Measurements from ENCODE around the gene HSPA1A.
"Not testable (repeated sequence)": the region's sequence is repeated elsewhere in the genome, so short reads cannot be mapped to it uniquely, and the experiment has no call there.

The HSPA1A gene

DNA sequence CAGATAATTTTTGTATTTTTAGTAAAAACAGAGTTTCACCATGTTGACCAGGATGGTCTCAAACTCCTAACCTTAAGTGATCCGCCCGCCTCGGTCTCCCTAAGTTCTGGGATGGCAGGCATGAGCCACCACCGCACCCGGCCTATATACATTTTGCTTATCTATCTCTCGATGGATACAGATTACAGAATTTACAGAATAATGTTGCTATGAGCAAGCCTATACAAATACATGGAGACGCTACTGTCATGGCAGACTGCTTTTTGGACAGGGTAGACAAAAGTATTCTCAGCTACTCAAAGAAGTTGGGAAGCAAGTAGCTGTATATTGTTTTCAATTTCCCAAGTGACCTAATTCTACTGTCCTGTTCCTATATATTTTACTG is 1.9 kb upstream of the HSPA1A start:
- DNase-seq: no peak

DNA sequence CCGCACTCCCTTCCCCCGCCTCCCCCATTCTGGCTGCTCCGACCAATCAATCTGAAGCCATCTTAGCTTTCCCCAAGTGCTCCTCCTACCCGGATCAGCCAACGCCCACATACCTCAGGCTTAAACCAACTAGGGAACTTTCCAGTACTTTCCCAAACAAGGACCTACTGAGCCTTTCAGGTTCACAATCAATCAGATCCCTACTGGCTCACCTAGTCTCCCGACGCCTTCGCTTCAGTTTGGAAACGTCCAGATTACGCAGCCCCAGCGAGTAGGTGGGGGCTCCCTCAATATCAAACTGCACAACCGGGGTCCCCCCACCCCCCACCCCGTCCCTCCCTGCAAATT is 692 bp upstream of the HSPA1A start:
- DNase-seq: peak; percentile 95 to 98

DNA sequence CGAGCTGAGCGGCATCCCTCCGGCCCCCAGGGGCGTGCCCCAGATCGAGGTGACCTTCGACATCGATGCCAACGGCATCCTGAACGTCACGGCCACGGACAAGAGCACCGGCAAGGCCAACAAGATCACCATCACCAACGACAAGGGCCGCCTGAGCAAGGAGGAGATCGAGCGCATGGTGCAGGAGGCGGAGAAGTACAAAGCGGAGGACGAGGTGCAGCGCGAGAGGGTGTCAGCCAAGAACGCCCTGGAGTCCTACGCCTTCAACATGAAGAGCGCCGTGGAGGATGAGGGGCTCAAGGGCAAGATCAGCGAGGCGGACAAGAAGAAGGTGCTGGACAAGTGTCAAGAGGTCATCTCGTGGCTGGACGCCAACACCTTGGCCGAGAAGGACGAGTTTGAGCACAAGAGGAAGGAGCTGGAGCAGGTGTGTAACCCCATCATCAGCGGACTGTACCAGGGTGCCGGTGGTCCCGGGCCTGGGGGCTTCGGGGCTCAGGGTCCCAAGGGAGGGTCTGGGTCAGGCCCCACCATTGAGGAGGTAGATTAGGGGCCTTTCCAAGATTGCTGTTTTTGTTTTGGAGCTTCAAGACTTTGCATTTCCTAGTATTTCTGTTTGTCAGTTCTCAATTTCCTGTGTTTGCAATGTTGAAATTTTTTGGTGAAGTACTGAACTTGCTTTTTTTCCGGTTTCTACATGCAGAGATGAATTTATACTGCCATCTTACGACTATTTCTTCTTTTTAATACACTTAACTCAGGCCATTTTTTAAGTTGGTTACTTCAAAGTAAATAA is 2.0 kb downstream of the HSPA1A start:
- peak; percentile 47 to 75 for DNase-seq

DNA sequence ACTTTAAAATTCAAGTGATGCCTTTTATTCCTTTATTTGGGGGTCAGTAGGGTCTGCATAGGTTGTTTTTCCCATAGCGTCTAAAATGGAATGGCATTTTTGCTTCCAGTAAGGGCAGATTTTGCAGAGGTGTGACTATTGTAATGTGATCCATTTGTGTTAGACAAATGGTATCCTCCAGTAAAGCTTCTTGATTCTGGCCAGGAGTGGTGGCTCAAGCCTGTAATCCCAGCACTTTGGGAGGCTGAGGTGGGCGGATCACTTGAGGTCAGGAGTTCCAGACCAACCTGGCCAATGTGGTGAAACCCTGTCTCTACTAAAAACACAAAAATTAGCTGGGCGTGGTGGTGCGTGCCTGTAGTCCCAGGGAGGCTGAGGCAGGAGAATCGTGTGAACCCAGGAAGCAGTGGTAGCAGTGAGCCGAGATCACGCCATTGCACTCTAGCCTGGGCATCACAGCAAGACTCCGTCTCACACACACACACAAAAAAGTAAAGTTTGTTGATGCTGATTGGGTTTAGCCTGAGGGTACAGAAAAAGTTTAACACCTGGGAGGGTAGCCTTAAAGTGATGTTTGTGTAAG is 2.7 kb downstream of the HSPA1A start:
- DNase-seq: peak in 1 of 2 donors; percentile 63

DNA sequence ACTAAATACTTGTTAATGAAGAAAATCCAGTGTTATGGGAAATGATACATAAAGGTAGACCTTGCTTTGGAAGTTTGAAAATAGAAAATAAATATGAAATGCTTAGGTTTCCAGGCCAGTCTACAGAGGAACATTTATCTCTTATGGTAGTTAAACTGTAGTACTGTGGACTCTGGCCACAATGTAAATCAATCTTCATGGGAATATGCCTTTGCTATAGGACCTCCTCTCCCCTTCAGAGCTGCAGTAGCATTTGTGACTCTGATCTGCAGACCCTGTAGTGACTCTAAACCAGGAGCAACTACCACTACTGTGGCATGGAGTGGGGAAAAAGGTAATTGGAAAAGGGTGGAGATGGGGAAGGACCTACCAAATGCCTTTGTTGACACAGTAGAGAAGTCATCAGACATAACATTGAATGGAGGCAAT is 4.5 kb downstream of the HSPA1A start:
- no peak for DNase-seq

DNA sequence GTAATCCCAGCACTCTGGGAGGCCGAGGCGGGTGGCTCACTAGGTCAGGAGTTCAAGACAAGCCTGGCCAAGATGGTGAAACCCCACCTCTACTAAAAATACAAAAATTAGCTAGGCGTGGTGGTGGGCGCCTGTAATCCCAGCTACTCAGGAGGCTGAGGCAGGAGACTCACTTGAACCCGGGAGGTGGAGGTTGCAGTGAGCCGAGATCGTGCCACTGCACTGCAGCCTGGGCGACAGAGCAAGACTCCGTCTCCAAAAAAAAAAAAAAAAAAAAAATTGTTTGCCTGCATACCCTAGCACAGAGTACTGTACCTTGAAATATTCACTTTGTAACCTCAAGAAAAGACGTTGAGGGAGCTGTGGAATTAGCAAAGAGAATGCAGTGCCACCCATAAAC is 5.1 kb downstream of the HSPA1A start:
- DNase-seq: not testable (repeated sequence)

DNA sequence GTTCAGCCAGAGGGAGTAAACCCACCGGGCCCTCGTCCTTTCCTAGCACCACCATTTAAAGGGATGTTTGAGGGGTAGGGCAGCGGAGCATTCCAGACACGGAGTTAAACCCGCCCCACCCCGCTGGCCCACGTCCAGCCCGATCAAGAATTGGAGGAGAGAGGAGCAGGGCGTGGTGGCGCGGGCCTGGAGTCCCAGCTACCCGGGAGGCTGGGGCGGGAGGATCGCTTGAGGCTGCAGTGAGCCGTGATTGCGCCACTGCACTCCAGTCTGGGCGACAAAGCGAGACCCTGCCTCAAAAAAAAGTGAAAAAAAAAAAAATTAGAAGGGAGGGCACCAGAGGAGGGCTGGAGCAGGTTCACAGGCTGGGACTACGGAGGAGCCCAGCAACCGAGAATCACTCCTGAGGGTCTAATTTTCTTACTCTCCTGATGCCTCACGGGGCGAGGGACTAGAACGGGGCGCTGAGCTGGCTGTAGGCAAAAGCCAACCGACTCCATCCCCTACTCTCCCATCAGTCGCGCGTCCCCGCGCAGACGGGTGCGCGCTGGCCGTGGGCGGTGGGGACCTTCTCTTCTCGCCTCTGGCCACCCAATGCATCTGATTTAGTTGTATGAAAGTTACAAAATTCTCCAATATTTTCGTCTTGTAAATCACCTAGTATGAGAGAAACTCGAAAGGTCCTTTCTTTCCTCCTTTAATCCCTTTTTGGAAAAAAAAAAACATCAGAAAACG is 6.1 kb downstream of the HSPA1A start:
- peak; percentile 74 to 89 for DNase-seq

DNA sequence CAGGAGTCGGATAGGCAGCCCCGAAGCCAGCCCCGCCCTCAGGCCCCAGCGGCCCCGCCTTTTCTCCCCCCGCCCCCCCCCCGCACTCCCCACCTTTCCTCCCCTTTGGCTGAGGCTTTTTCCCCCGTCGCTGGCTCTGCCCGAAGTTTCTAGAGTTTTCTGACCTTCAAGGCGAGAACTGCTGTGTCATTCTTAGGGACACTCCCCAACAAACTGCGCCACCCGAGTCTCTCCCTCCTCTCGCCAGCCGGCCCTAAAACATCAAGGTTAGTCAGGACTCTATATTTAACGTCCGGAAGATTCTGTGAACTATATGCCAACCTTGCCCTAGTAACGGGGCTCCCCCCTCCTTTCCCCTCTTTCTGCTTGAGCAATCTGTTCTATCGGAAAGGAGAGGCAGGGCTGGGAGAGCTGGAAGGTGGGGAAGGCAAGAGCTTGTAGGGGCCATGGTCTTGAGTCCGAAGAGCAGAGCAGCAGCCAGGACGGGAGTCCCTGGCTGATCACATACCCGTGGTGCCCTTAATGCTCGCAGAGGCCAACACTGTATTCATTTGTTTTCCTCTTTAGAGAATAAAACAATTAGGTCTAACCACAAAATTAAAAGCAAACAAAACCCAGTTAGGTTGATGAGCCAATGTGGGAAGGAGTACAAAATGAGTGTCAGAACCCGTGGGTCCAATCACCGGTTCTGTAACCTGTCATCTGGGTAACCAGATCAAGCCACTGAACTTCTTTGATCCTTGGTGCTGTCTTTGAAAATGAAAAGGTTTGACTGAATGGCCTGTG is 6.9 kb downstream of the HSPA1A start:
- peak; percentile 84 to 89 for DNase-seq

DNA sequence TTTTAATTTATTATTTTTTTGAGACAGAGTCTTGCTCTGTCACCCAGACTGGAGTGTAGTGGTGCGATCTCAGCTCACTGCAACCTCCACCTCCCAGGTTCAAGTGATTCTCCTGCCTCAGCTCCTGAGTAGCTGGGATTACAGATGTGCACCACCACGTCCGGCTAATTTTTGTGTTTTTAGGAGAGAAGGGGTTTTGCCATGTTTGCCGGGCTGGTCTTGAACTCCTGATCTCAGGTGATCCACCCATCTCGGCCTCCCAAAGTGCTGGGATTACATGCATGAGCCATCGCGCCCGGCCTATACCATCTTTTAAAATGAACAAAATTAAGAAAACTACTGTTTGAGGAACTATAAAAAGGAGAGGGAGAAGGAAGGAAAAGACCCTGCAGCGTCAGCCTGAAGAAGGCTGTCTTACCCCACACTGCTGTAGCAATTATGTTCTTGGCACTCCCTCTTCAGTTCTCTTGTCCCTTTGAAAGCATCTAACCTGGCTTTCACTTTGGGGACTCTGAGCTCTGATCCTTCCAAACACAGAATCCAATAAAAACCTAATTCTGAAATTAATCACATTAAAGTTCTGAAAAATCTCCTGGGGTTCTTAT is 8.4 kb downstream of the HSPA1A start:
- not testable (repeated sequence) for DNase-seq

DNA sequence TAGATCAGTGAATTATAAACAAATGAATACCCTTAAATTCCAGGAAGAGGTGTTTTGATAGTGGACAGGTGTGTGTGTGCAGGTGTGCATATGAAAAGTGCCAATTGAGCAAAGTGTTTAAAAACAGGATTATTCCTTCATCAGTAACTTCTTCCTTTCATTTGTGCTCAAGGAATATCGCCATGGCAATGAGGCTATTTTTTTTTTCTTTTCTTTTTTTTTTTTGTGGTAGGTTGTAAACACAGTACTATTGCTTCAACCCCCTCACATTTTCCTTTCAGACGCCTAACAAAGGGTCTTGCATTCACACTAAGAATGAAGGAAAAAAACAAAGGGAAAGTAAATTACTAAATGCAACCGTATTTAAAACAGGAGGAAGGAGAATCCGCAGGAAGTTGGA is 10.2 kb downstream of the HSPA1A start:
- no peak for DNase-seq

DNA sequence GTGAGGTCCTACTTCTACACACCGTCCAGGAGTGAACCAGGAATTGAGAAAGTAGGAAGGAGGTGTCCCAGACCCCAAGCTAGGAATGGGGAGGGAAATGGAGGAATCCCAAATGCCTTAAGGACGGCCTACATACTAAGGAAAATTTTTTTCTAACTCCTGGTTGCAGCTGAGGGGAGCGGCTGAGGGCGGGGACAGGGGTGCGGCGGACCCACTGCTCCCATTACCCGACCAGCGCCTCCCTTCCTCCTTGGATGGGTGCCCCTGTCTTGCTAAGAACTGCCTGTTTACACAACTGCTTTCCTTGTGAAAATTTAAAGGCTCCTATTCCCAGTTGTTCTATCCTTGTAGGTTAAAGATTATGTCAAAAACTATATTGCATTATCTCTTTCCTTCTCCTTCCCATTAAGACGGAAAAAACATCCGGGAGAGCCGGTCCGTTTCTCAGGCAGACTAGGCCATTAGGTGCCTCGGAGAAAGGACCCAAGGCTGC is 11.5 kb downstream of the HSPA1A start:
- DNase-seq: peak; percentile 79 to 92

DNA sequence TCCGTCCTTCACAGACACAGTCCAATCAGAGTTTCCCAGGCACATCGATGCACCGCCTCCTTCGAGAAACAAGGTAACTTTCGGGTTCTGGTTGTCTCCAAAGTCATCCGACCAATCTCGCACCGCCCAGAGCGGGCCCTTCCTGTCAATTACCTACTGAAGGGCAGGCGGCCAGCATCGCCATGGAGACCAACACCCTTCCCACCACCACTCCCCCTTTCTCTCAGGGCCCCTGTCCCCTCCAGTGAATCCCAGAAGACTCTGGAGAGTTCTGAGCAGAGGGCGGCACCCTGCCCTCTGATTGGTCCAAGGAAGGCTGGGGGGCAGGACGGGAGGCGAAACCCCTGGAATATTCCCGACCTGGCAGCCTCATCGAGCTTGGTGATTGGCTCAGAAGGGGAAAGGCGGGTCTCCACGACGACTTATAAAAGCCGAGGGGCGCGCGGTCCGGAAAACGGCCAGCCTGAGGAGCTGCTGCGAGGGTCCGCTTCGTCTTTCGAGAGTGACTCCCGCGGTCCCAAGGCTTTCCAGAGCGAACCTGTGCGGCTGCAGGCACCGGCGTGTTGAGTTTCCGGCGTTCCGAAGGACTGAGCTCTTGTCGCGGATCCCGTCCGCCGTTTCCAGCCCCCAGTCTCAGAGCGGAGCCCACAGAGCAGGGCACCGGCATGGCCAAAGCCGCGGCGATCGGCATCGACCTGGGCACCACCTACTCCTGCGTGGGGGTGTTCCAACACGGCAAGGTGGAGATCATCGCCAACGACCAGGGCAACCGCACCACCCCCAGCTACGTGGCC is 12.1 kb downstream of the HSPA1A start, which contains the start of gene HSPA1B:
HSPA1B (plus strand) TSS at position 453 of the 794 bp plus-strand sequence; CDS start at position 666, 213 bp downstream.
- peak; percentile 99 to 100 for DNase-seq

DNA sequence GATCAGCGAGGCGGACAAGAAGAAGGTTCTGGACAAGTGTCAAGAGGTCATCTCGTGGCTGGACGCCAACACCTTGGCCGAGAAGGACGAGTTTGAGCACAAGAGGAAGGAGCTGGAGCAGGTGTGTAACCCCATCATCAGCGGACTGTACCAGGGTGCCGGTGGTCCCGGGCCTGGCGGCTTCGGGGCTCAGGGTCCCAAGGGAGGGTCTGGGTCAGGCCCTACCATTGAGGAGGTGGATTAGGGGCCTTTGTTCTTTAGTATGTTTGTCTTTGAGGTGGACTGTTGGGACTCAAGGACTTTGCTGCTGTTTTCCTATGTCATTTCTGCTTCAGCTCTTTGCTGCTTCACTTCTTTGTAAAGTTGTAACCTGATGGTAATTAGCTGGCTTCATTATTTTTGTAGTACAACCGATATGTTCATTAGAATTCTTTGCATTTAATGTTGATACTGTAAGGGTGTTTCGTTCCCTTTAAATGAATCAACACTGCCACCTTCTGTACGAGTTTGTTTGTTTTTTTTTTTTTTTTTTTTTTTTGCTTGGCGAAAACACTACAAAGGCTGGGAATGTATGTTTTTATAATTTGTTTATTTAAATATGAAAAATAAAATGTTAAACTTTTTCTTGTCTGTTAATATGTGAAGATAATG is 14.4 kb downstream of the HSPA1A start:
- peak in 1 of 2 donors; percentile 82 for DNase-seq

DNA sequence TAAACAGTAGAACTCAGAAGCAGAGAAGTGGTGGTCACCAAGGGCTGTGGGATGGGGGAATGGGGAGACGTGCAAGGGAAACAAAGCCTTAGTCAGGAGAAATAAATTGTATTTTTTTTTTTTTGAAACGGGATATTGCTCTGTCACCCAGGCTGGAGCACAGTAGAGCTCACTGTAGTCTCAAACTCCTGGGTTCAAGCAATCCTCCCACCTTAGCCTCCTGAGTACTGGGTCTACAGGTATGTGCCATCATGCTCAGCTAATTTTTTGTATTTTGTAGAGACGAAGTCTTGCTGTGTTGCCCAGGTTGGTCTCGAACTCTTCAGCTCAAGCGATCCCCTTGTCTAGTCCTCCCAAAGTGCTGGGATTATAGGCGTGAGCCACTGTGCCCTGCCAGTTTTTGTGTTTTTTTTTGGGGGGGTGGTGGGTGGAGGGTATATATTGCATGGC is 15.6 kb downstream of the HSPA1A start:
- DNase-seq: no peak

DNA sequence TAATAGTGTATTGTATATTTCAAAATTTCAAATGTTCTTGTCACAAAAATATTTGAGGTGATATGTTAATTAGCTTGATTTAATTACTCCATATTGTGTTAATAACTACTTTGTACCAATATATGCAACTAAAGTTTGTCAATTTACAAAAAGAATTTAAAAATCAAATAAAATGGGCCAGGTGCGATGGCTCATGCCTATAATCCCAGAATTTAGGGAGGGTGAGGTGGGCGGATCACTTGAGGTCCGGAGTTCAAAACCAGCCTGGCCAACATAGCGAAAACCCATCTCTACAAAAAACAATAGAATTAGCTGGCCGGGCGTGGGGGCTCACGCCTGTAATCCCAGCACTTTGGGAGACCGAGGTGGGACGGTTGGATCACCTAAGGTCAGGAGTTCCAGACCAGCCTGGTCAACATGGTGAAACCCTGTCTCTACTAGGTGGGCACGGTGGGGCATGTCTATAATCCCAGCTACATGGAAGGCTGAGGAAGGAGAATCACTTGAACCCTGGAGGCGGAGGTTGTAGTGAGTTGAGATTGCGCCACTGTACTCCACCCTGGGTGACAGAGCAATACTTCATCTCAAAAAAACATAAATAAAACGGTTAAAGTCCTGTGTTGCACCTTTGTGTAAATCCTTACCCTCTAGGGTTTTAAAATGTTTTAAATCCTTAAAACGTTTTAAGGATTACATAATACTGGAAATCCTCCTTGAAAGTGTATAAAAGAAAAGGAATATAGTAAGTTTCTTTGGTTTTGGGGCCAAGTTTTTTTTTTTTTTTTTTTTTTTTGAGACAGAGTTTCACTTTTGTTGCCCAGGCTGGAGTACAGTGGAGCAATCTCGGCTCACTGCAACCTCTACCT is 16.2 kb downstream of the HSPA1A start:
- no peak for DNase-seq

DNA sequence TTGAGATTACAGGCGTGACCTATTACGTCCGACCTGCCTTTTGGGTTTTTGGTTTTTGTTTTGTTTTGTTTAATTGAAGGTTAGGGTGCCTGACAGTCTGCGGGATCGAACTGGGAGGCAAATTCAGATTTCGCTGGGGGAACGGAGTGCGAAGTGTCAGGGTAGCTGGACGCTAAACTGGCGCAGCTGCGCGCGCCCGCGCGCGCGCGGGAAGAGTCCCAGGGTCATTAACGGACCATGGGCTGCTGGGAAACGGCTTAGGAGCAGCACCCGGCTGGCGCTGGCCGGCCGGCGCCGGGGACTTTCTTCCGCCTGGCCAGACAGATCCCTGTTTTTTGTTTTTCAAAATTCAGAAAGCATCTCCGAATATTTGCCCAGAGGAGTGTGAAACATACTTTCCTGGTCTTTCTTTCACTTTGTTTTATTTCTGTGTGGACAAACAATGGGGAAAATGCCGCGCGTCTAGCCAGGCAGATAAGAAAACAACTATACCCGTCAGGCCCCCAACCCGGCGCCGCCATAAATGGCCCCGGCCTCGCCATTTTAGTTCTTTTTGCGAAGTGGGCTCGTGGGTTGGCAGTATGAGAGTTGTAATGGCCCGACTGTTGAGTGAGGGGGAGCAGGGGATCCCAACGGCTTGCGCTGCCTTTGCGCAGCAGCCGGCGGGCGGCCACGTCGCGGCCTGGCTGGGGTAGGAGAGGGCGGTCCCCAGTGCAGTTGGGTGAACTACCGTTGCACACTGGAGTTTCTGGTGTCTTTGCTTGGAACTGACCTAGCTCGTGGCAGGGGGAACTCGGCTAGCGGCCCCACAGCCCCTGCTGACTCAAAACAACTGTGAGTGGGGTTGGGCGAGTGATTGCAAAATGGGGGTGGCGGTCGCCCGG is 19.3 kb downstream of the HSPA1A start:
- DNase-seq: peak; percentile 83 to 87

DNA sequence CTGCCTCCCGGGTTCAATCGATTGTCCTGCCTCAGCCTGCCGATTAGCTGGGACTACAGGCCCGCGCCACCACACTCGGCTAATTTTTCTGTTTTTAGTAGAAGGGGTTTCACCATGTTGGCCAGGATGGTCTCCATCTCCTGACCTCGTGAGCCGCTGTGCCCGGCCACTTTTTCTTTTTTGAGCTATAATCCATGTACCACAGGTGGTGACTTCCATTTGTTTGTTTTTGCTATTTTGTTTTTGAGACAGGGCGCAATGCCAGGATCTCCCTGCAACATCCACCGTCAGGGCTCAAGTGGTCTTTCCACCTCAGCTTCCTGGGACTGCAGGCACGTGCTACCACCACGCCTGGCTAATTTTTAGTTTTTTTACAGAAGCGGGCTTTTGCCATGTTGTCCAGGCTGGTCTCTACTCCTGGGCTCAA is 20.7 kb downstream of the HSPA1A start:
- no peak for DNase-seq

DNA sequence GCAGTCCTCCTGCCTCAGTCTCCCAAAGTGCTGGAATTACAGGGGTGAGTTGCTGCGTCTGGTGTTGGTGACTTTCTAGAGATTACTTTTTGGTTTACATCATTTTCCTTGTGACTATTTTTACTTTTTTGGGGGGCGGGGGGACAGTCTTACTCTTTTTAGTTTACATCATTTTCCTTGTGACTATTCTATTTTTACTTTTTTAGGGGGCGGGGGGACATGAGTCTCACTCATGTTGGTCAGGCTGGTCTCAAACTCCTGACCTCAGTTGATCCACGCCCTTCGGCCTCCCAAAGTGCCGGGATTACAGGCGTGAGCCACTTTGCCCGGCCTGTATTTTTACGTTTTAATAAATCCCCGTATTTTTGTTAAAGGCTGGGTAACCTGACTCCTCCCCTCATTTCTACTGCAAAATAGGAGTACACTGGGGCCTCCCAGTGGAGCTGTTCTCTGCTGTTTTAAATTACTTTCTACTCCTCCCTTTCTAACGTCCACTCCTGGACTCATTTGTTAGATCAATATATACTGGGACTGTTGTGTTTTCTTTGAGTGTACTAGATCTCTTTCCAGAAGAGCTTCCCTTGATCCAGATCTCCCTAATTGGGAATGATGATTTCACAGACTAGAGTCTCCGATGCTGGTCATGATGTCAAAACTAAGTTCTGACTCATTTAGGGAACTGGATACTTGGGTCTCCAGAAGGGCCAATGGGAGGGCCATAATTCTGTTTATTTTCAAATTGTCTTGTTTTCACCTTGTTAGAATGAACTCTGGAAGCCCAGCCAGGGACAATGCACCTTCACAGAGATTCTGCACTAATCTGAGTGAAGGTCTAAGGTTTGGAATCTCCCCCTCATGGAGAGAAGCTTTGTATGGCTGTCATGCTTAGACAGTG is 21.4 kb downstream of the HSPA1A start:
- no peak for DNase-seq
